ENCODE results near the gene ZMYND8.

ZMYND8 gene

GRCh38 chr20:47250360-47250759 lies 106.1 kb downstream of the ZMYND8 start:
- ChIA-PET POLR2A (no interaction called here), CTCF (interaction anchor here (1.5 kb wide), 1 partner anchor 23 kb away, joined by 5 read pairs; no protein-coding TSS in a partner anchor)
- Histone ChIP-seq H3K36me3 (ENCODE audit: control insufficient read depth in 2 of 2, insufficient read depth in 1 of 2, low read length in 2 of 2) (peaks cover 13 to 81% of the 10 kb centered on the region in 2 experiments), H3K4me1 (ENCODE audit: control insufficient read depth, insufficient read depth, low read length) (no peaks in the 10 kb centered on the region), H3K9me3 (ENCODE audit: control insufficient read depth, insufficient read depth, low read depth, low read length) (no peaks in the 10 kb centered on the region), H3K4me3 (ENCODE audit: low read depth, low read length) (no peak overlapping the region), H3K27ac (ENCODE audit: extremely low read depth, low read depth, low read length) (no peak overlapping the region)
- TF ChIP-seq ZBTB21 (tag by site-specific recombination; IDR thresholded peaks at IDR 0.05) (no peak), ZNF26 (tag by site-specific recombination; IDR thresholded peaks at IDR 0.05) (no peak), ZNF518A (tag by site-specific recombination; conservative IDR thresholded peaks at IDR 0.05; ENCODE audit: low read depth) (no peak), ZNF548 (tag by site-specific recombination; IDR thresholded peaks at IDR 0.05) (no peak), ZBTB7A (tag by site-specific recombination; IDR thresholded peaks at IDR 0.05; ENCODE audit: low read depth) (no peak), ZNF426 (tag by site-specific recombination; IDR thresholded peaks at IDR 0.05) (no peak), ZNF629 (tag by site-specific recombination; IDR thresholded peaks at IDR 0.05) (no peak), KLF7 (tag by site-specific recombination; IDR thresholded peaks at IDR 0.05; ENCODE audit: borderline replicate concordance) (no peak), GLIS2 (tag by site-specific recombination; IDR thresholded peaks at IDR 0.05) (no peak), ZNF24 (tag by site-specific recombination; IDR thresholded peaks at IDR 0.05) (no peak), ZNF561 (tag by site-specific recombination; IDR thresholded peaks at IDR 0.05; ENCODE audit: borderline replicate concordance) (no peak)

- CTCF ChIA-PET = interaction anchor here (1.5 kb wide), 1 partner anchor 23 kb away, joined by 5 read pairs; no protein-coding TSS in a partner anchor
These were observed 106.6 kb downstream of the ZMYND8 start for GRCh38 chr20:47249913-47250312.

GRCh38 chr20:47248448-47248966 lies 108.0 kb downstream of the ZMYND8 start:
- Histone ChIP-seq H3K4me1 (ENCODE audit: control insufficient read depth, insufficient read depth, low read length) (no peaks in the 10 kb centered on the region), H3K4me3 (ENCODE audit: low read depth, low read length) (no peak overlapping the region), H3K36me3 (ENCODE audit: control insufficient read depth in 2 of 2, insufficient read depth in 1 of 2, low read length in 2 of 2) (peaks cover 9 to 80% of the 10 kb centered on the region in 2 experiments), H3K9me3 (ENCODE audit: control insufficient read depth, insufficient read depth, low read depth, low read length) (no peaks in the 10 kb centered on the region), H3K27ac (ENCODE audit: extremely low read depth, low read depth, low read length) (no peak overlapping the region)
- ChIA-PET POLR2A (no interaction called here), CTCF (interaction anchor here (1.2 kb wide), 1 partner anchor 135 kb away, joined by 3 read pairs; no protein-coding TSS in a partner anchor)
- no peak for TF ChIP-seq ZNF341 (tag by site-specific recombination; IDR thresholded peaks at IDR 0.05; ENCODE audit: low read depth)
- no peak for TF ChIP-seq ZBTB21 (tag by site-specific recombination; IDR thresholded peaks at IDR 0.05)
- no peak for TF ChIP-seq ZNF561 (tag by site-specific recombination; IDR thresholded peaks at IDR 0.05; ENCODE audit: borderline replicate concordance)
- TF ChIP-seq ZNF248 (tag by site-specific recombination; IDR thresholded peaks at IDR 0.05) = no peak
- no peak for TF ChIP-seq ZBTB17 (tag by site-specific recombination; IDR thresholded peaks at IDR 0.05)
- no peak for TF ChIP-seq ZNF184 (tag by site-specific recombination; IDR thresholded peaks at IDR 0.05)
- TF ChIP-seq ZBTB10 (tag by site-specific recombination; IDR thresholded peaks at IDR 0.05) = no peak
- TF ChIP-seq PRDM4 (tag by site-specific recombination; IDR thresholded peaks at IDR 0.05) = no peak

More at GRCh38 chr20:47249913-47250312, 106.6 kb downstream of the ZMYND8 start:
- TF ChIP-seq SCRT2 (tag by site-specific recombination; IDR thresholded peaks at IDR 0.05) (no peak), ZFHX2 (tag by site-specific recombination; conservative IDR thresholded peaks at IDR 0.05) (no peak), MEIS1 (CRISPR knock-in tag; IDR thresholded peaks at IDR 0.05; ENCODE audit: borderline replicate concordance) (no peak)
- Histone ChIP-seq H3K27ac (ENCODE audit: extremely low read depth, low read depth, low read length) (no peak overlapping the region), H3K36me3 (ENCODE audit: control insufficient read depth in 2 of 2, insufficient read depth in 1 of 2, low read length in 2 of 2) (peaks cover 11 to 85% of the 10 kb centered on the region in 2 experiments), H3K4me1 (ENCODE audit: control insufficient read depth, insufficient read depth, low read length) (no peaks in the 10 kb centered on the region), H3K9me3 (ENCODE audit: control insufficient read depth, insufficient read depth, low read depth, low read length) (no peaks in the 10 kb centered on the region), H3K4me3 (ENCODE audit: low read depth, low read length) (no peak overlapping the region)
- POLR2A ChIA-PET = no interaction called here

Measured in HEK293 (cell line).